Caco-2 (cell line): Measurements from ENCODE around the gene LPIN1. TPM values are rescaled to one million over a fixed set of nuclear protein-coding genes. Genes with fewer than 3 reads are reported as not detected.

Source experiments
- BruUV-seq: library from RNA; stranded (reverse); fragments of 400-500 nt; replicated peaks from 2 replicates; lab custom pipeline; 2021; lab: Mats Ljungman, UMichigan
- CTCF ChIA-PET: fragments of 300-600 bp; sonication (Branson Sonifier 250); formaldehyde crosslinking; loops from one replicate; lab custom pipeline; 2022; ENCODE audit warnings: antibody characterized with exemption; lab: Charles Lee
- POLR2A ChIA-PET: fragments of 300-600 bp; sonication (Branson Sonifier 250); formaldehyde crosslinking; loops from one replicate; lab custom pipeline; 2022; ENCODE audit warnings: antibody characterized with exemption; lab: Charles Lee
- DNase-seq, 2 experiments: peaks; one replicate each; pipeline versions ENCODE4 v3.0.0 to v3.0.0-alpha.2; 2020 to 2022
- H3K27me3 ChIP-seq: replicated peaks from 2 replicates; pipeline ENCODE4 v1.6.0; 2011; ENCODE audit warnings: low read length; ENCODE audit not compliant: control insufficient read depth, insufficient read depth
- H3K36me3 ChIP-seq: 2 replicates; pipeline ENCODE4 v1.5.1; 2011; ENCODE audit warnings: low read length; ENCODE audit not compliant: control insufficient read depth, insufficient read depth
- H3K4me1 ChIP-seq: fragments of 250-450 bp; sonication (Bioruptor Pico); 2 replicates; pipeline ENCODE4 v1.5.1; 2020; ENCODE audit warnings: mild to moderate bottlenecking
- H3K4me3 ChIP-seq: 2 replicates; pipeline ENCODE4 v1.5.1; 2011; ENCODE audit warnings: low read depth, mild to moderate bottlenecking, control low read depth, low read length
- H3K9me3 ChIP-seq: fragments of 250-450 bp; sonication (Bioruptor Pico); 2 replicates; pipeline ENCODE4 v1.5.1; 2020; ENCODE audit warnings: mild to moderate bottlenecking, moderate library complexity
- H3K27ac Mint-ChIP-seq: one replicate; pipeline ENCODE4 v1.8.0; 2022; ENCODE audit warnings: mixed read lengths; ENCODE audit not compliant: unreplicated experiment
- H3K27me3 Mint-ChIP-seq: one replicate; pipeline ENCODE4 v1.8.0; 2022; ENCODE audit warnings: mixed read lengths; ENCODE audit not compliant: insufficient read depth, unreplicated experiment
- H3K36me3 Mint-ChIP-seq: one replicate; pipeline ENCODE4 v1.8.0; 2022; ENCODE audit warnings: mild to moderate bottlenecking, mixed read lengths; ENCODE audit not compliant: insufficient read depth, unreplicated experiment
- H3K4me1 Mint-ChIP-seq: one replicate; pipeline ENCODE4 v1.8.0; 2022; ENCODE audit warnings: low read depth, mixed read lengths; ENCODE audit not compliant: unreplicated experiment
- H3K4me3 Mint-ChIP-seq: one replicate; pipeline ENCODE4 v1.8.0; 2022; ENCODE audit warnings: mild to moderate bottlenecking, moderate library complexity, mixed read lengths; ENCODE audit not compliant: unreplicated experiment
- H3K9me3 Mint-ChIP-seq: one replicate; pipeline ENCODE4 v1.8.0; 2022; ENCODE audit warnings: mixed read lengths; ENCODE audit not compliant: unreplicated experiment
- intact Hi-C: fragments of 100-400 bp; cut with micrococcal nuclease; formaldehyde crosslinking; loops from one replicate; pipeline ENCODE4 v1.10.0; 2022; ENCODE audit not compliant: unreplicated experiment
- total RNA-seq: library from RNA; stranded (reverse); gene quantifications from 2 replicates; pipeline ENCODE4 v1.2.3, GENCODE V29; 2022
- TF ChIP-seq, protein P1 (sequence below), 2 experiments: fragments of 200-600 bp in 1 of 2; IDR thresholded peaks; 1 replicate in 1 of 2; 2 replicates in 1 of 2; pipeline versions ENCODE4 v1.5.1 to v1.8.0; 2011 to 2022; ENCODE audit warnings: antibody characterized with exemption in 1 of 2, control low read depth in 1 of 2, inconsistent platforms in 1 of 2, low read depth in 1 of 2, low read length in 1 of 2, mild to moderate bottlenecking in 1 of 2, moderate library complexity in 1 of 2; ENCODE audit not compliant: insufficient read depth in 1 of 2, severe bottlenecking in 1 of 2, unreplicated experiment in 1 of 2

LPIN1 gene
- total RNA-seq, 1 experiment from 2014 or later, result 12.5 TPM

DNA sequence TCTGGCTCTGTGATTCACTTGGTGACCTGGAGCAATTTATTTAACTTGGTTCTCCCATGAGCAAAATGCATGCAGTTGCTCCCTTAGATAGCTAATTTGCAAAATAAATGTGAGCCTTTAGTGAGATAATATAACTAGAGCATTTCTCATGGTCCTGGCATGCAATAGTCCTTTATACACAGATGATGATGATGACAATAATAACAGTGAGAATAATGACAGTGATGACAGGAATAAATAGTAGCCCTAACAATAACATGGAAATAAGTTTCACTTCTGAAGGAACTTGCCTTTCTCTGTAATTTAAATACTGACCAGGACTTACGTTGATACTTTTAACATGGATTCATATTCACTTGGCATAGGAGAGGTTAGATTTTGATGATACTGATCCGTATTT, 49.2 kb downstream of the LPIN1 start:
- no peaks in the 10 kb centered on the region for H3K27me3 Mint-ChIP-seq
- no peak overlapping the region for H3K4me3 Mint-ChIP-seq
- Histone ChIP-seq H3K36me3 (no peaks in the 10 kb centered on the region; the same call in 1 of the 2 replicates), H3K4me1 (no peaks in the 10 kb centered on the region), H3K9me3 (no peaks in the 10 kb centered on the region), H3K27me3 (no peaks in the 10 kb centered on the region), H3K4me3 (no peak overlapping the region)
- TF ChIP-seq, protein P1, sequence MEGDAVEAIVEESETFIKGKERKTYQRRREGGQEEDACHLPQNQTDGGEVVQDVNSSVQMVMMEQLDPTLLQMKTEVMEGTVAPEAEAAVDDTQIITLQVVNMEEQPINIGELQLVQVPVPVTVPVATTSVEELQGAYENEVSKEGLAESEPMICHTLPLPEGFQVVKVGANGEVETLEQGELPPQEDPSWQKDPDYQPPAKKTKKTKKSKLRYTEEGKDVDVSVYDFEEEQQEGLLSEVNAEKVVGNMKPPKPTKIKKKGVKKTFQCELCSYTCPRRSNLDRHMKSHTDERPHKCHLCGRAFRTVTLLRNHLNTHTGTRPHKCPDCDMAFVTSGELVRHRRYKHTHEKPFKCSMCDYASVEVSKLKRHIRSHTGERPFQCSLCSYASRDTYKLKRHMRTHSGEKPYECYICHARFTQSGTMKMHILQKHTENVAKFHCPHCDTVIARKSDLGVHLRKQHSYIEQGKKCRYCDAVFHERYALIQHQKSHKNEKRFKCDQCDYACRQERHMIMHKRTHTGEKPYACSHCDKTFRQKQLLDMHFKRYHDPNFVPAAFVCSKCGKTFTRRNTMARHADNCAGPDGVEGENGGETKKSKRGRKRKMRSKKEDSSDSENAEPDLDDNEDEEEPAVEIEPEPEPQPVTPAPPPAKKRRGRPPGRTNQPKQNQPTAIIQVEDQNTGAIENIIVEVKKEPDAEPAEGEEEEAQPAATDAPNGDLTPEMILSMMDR (IDR thresholded peaks at IDR 0.05; ENCODE audit: insufficient read depth in 1 of 2, low read depth in 1 of 2, low read length in 1 of 2, severe bottlenecking in 1 of 2, unreplicated experiment in 1 of 2), result no peak
- H3K36me3 Mint-ChIP-seq, result peaks cover 22% of the 10 kb centered on the region
- no TSS peak for BruUV-seq
- POLR2A ChIA-PET, result no interaction called here
- CTCF ChIA-PET, result no interaction called here
- no peaks in the 10 kb centered on the region for H3K4me1 Mint-ChIP-seq
- no peaks in the 10 kb centered on the region for H3K9me3 Mint-ChIP-seq
- no peak overlapping the region for H3K27ac Mint-ChIP-seq
- intact Hi-C loops, result no loop called here
- DNase-seq, result no peak

DNA sequence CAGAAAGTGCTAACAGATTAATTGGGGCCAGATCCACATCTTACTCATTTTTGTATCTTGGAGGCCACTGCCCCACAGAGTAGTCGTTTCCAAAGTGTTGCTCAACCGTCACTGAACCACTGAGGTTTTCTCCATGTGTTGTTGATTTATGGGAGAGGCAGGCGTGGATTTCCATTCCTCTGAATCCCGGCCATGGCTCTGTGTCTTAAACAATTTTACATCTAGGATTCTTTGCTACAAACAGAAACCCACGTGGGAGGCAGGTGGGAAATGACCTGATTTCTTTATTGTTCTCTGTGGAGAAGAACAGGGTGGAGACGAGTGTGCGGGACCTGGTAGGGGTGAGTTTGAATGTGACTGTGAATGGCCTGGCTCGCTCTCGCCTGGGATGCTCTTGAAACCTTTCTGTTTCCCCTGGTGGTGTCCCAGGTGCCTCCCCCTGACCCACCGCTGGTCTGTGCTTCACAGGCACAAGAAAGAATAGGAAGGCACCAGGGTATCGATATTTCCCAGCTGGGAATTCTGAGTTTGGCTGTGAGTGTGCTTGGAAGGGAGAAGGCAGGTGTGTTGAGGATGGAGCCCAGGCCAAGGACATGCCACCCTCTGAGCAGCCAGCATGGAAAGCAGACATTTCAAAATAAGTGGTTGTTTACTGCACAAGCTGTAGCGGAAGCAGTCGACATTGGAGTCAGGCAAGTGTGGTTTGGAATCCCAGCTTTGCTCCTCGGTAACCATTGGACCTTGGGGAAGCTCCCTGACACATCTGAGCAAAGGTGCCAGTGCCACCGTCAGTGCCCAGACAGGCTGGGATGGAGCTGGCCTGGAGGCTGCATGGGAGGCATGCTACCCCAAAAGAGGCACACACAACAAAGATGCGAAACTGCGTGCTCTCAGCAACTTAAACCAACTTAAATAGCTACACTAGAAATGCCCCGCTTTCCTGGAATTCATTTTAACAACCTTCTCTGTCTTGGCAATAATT, 50.0 kb downstream of the LPIN1 start:
- intact Hi-C loops, result no loop called here
- H3K4me3 ChIP-seq, result no peak overlapping the region
- no peaks in the 10 kb centered on the region for H3K4me1 ChIP-seq
- Mint-ChIP-seq H3K4me3 (no peak overlapping the region), H3K9me3 (no peaks in the 10 kb centered on the region), H3K27me3 (no peaks in the 10 kb centered on the region), H3K4me1 (no peaks in the 10 kb centered on the region), H3K36me3 (peaks cover 16% of the 10 kb centered on the region), H3K27ac (no peak overlapping the region)
- no peaks in the 10 kb centered on the region; the same call in 1 of the 2 replicates for H3K36me3 ChIP-seq
- CTCF ChIA-PET, result no interaction called here
- POLR2A ChIA-PET, result no interaction called here
- no TSS peak for BruUV-seq
- DNase-seq, result no peak
- no peaks in the 10 kb centered on the region for H3K27me3 ChIP-seq
- TF ChIP-seq, protein P1 (IDR thresholded peaks at IDR 0.05; ENCODE audit: insufficient read depth in 1 of 2, low read depth in 1 of 2, low read length in 1 of 2, severe bottlenecking in 1 of 2, unreplicated experiment in 1 of 2), result no peak
- H3K9me3 ChIP-seq, result no peaks in the 10 kb centered on the region

GRCh38 chr2:11797846-11798245, 51.4 kb downstream of the LPIN1 start:
- Histone ChIP-seq H3K9me3 (no peaks in the 10 kb centered on the region), H3K36me3 (no peaks in the 10 kb centered on the region; the same call in 1 of the 2 replicates), H3K4me1 (no peaks in the 10 kb centered on the region), H3K4me3 (no peak overlapping the region), H3K27me3 (no peaks in the 10 kb centered on the region)
- intact Hi-C loops, result no loop called here
- Mint-ChIP-seq H3K36me3 (peaks cover 9% of the 10 kb centered on the region), H3K9me3 (no peaks in the 10 kb centered on the region), H3K27me3 (no peaks in the 10 kb centered on the region), H3K27ac (no peak overlapping the region), H3K4me3 (no peak overlapping the region), H3K4me1 (no peaks in the 10 kb centered on the region)
- CTCF ChIA-PET, result no interaction called here
- BruUV-seq, result no TSS peak
- TF ChIP-seq, protein P1 (IDR thresholded peaks at IDR 0.05; ENCODE audit: insufficient read depth in 1 of 2, low read depth in 1 of 2, low read length in 1 of 2, severe bottlenecking in 1 of 2, unreplicated experiment in 1 of 2), result no peak
- DNase-seq, result no peak
- POLR2A ChIA-PET, result no interaction called here
